Thyroid gland (tissue), 4 donors: Measurements from ENCODE around the gene EFTUD2.

Experiments
- CTCF ChIP-seq, 6 experiments: fragments of 200-600 bp in 3 of 6; fragments of 450-650 bp in 3 of 6; sonication (generic) in 3 of 6; IDR thresholded peaks; one replicate each; pipeline ENCODE4 v1.5.1; 2016 to 2019; ENCODE audit warnings: antibody characterized with exemption in 6 of 6, mild to moderate bottlenecking in 2 of 6, inconsistent platforms in 1 of 6, moderate library complexity in 1 of 6
- POLR2A ChIP-seq, 2 donors: fragments of 450-650 bp; IDR thresholded peaks; one replicate each; pipeline ENCODE4 v1.6.1; 2017; ENCODE audit warnings: antibody characterized with exemption in 2 of 2, mild to moderate bottlenecking in 2 of 2, moderate library complexity in 1 of 2

- TF ChIP-seq CTCF (IDR thresholded peaks at IDR 0.05) (no peak), POLR2A (IDR thresholded peaks at IDR 0.05) (no peak)
These were observed 92.0 kb downstream of the EFTUD2 start for GRCh38 chr17:44807093-44807816.
